HG02610 (cell line): ENCODE measurements around the gene ELOVL5.
A peak's percentile ranks its signal among the peaks of the same experiment; 100 is the strongest.

Source experiments
- ATAC-seq: cut with Tn5 transposase; IDR thresholded peaks from one replicate; pipeline ENCODE4 v1.9.1; 2021; ENCODE audit warnings: mild to moderate bottlenecking, moderate library complexity; ENCODE audit not compliant: unreplicated experiment

ELOVL5 gene

DNA sequence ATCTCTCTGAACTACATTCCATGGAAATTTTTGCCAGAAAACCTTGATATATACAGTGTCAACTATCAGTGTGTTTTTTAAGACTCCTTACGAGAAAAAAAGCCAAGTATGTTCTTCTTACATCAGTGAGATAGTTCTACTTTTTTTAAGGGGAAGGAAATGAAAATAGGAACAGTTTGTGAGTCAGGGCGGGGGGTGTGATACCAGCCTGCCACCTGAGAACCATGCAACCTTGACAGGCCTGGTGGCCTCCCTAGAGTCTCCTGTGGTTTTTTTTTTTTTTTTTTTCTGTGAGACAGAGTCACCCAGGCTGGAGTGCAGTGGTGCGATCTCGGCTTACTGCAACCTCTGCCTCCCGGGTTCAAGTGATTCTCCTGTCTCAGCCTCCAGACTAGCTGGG, 103.8 kb downstream of the ELOVL5 start:
- peak; percentile 71 for ATAC-seq

DNA sequence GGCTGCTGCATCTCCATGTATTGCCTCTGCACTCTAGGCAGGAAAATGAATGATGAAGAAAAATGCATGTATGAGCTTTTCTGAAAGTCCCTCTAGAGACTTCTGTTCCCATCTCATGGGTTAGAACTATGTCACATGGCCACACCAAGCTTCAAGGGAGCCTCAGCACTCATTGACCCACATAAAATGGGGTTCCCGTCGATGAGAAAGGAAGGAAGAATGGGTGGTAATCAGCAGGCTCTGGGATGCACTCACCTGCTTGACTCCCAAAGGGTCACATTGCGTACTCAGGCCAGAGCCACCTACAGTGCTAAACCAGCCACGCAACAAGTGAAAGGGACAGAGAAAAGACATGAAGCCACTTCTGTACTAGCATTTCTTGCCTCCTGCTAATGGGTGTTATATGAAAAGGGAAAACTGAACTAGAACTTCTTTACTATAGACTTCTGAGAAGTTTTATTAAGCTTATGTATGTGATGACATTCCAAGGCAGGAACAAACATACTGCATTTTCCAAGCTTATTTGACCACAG, 104.3 kb downstream of the ELOVL5 start:
- no peak for ATAC-seq

DNA sequence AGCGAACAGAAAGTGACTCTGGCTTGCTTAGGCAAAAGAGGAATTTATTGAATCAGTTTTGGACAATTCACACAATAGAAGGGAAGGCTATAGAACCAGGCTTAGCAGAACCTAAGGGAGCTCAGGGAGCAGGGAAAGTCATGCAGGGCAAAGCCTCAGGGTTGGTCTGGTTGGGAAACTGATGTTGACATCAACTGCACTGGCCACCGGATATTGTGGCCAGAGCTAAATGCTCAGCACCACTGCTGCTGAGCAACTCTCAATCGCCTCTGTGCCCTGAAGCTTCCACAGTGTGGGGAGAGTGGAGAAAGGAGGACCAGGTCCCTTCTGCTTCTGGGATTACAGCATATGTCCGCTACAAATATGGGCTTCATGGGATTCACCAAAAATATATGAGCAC, 106.8 kb downstream of the ELOVL5 start:
- ATAC-seq: no peak

DNA sequence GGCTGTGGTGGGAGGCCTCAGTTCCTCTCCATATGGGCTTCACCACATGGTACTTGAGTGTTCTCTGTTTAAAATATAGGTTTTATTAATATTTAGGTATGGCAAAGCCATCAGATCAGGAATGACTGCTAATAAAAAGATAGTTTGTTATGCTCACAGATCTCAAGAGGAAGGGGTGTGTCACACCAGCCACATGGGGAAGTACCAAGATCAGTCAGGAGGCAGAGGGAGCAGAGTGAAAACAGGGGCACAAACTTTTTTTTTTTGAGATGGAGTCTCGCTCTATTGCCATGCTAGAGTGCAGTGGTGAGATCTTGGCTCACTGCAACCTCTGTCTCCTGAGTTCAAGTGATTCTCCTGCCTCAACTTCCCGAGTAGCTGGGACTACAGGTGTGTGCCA, 108.0 kb downstream of the ELOVL5 start:
- ATAC-seq: no peak

DNA sequence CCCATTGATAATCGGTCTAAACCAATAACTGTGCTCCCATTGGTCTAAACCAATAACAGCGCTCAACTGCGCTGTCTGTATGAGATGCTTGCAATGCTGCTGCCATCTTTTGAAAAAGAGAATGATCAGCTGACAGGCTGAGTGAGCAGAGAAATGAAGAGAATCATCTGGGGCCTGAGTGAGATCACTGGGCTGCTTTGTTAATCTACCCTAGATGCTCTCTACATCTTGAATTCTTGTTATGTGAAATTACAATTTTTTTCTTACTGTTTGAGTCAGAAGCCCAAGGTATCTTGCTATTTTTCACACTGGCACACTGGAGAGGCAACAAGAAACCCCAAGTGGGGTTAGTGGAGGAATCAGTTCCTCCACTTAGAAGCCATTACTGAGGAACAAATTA, 108.6 kb downstream of the ELOVL5 start:
- ATAC-seq: no peak

DNA sequence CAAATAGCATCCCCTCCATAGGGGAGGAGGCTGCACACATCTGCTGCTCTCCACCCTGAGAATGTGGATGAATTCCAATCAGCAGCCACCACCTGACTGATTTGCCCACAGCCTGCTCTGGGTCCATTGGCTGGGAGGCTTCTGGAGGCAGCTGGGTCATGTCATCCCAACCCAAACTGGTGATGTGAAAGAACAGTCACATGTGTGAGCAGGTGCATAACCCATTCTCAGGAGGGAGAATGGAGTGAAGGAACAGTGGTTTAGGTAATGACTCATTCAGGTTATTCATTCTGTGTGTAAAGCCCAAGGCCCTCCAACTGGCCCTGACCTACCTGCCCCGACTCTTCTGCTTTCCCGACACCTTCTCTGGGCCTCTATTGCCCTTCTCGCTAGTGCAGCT, 109.2 kb downstream of the ELOVL5 start:
- peak; percentile 65 for ATAC-seq

DNA sequence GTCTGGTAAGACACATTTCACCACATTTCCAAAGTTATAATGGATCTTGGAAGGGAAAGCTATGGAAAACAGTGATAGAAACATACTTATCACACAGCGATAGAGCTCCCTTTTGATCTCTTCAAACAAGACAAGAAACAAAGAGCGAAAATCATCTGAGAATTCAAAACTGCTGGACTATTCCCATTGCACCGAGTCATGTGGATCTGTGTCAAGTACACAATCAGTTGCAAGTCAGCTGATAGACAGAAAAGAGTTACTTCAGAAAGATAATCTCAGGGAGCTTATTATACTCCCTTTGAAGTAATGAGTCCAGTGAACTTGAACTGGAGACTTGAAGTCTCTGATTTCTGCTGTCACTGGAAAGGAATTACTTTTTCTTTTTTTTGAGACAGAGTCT, 110.4 kb downstream of the ELOVL5 start:
- ATAC-seq: no peak

DNA sequence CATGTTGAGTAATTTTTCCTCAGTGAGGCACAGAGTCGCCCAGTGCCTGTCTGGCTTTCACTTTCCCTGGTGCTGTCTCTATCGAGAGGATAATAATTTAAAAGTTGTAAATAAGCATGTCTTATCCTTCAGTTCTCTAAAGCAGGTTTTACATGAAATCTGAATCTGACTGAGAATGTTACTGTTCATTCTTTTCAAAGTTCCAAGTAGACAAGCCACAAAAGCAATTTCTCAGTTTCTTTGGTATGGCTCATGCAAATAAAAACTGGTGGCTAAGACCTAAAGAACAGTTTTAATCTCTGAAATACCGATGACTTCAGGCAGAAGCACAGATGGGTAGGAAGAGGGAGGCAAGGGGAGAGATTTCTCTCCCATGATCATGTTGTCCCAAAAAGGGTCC, 112.5 kb downstream of the ELOVL5 start:
- peak; percentile 22 for ATAC-seq

DNA sequence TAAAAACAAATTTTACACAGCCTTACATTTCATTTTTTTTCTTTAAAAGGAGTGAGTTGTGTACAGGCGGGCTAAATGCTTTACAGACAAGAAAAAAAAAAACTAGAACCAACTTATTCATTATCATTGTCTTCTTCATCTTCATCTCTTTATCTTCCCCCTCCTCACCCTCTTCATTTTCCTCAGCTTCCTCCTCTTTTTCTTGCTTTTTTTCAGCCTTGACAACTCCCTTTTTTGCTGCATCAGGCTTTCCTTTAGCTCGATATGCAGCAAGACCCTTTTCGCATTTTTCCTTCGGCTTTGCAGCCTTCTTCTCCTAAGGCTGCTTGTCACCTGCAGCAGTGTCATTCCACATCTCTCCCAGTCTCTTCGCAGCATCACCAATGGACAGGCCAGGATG, 113.2 kb downstream of the ELOVL5 start:
- no peak for ATAC-seq

DNA sequence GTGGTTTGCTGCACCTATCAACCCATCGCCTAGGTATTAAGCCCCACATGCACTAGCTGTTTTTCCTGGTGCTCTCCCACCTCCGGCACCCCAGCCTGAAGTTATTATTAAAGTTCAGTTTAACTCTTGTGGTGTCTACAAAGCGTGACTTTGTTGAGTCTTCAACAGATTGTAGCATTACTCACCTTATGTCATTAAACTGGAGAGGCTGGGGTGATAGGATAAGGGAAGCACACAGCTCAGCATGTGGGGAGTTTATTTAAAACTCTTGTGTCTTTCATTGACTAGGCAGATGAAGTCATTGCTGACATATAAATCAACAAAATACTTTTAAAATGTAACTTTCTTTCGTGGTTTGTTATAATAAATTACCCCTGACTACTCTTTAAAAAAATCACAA, 115.4 kb downstream of the ELOVL5 start:
- ATAC-seq: no peak

DNA sequence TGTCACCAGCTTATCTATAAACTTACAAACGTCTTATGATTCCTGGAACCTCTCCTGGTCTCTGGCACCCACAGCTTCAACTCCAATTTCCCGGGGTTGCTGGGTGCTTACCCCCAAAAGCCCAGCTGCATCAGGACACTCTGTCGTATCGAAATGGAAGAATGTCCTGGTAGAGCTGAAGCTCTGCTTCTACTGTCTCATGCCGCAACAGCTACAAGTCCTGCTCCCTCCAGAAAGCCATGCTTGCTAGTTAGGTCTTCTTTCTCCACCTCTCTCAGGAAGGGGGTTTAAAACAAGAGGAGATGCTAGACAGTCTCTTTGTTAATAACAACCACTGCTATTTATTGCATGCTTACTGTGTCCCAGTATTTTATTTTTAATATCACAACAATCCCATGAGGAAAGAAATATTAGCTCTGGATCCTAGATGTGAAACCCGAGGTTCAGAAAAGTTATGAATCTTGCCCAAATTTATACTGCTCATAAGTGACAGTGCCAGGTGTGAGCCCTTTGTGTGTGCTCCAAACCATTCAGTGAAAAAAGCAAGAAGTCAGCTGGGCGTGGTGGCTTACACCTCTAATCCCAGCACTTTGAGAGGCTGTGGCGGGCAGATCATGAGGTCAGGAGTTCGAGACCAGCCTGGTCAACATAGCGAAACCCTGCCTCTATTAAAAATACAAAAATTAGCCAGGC, 117.8 kb downstream of the ELOVL5 start:
- no peak for ATAC-seq

DNA sequence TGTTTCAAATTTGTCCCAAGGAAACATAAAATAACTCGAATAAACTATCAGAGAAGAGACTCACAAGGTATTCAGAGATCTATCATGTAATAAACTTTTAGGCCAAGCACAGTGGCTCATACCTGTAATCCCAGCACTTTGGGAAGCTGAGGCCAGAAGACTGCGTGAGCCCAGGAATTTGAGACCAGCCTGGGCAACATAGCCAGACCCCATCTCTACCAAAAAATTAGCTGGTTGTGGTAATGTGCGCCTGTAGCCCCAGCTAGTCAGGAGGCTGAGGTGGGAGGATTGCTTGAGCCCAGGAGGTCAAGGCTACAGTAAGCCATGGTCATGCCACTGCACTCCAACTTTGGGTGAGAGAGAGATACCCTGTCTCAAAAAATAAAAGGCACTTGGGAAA, 120.9 kb downstream of the ELOVL5 start:
- ATAC-seq: no peak

DNA sequence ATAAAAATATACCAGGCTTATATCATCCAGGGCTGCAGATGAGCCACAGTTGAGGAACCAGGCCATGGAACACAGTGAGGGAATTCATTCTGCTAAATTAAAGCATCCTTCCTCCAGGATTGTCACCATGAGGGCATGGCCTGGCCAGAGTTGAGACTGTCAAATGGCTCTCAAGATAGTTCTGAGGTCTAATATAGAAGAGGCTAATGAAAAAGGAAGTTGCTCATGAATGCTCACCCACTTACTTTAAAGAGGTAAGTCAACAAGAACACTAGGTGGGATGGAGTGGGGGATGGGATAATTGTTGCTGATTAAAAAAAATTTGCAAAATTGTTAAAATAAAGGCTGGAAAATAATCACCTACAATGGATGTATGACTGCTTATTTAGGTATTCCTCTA, 128.1 kb downstream of the ELOVL5 start:
- no peak for ATAC-seq
